Caco-2 (cell line): ENCODE data around the gene ITFG2. TPM values are rescaled to one million over a fixed set of nuclear protein-coding genes. Genes with fewer than 3 reads are reported as not detected.

ENCODE experiments used
- BruUV-seq: library from RNA; stranded (reverse); fragments of 400-500 nt; replicated peaks from 2 replicates; lab custom pipeline; 2021; lab: Mats Ljungman, UMichigan
- CTCF ChIA-PET: fragments of 300-600 bp; sonication (Branson Sonifier 250); formaldehyde crosslinking; loops from one replicate; lab custom pipeline; 2022; ENCODE audit warnings: antibody characterized with exemption; lab: Charles Lee
- POLR2A ChIA-PET: fragments of 300-600 bp; sonication (Branson Sonifier 250); formaldehyde crosslinking; loops from one replicate; lab custom pipeline; 2022; ENCODE audit warnings: antibody characterized with exemption; lab: Charles Lee
- DNase-seq, 2 experiments: peaks; one replicate each; pipeline versions ENCODE4 v3.0.0 to v3.0.0-alpha.2; 2020 to 2022
- H3K27me3 ChIP-seq: replicated peaks from 2 replicates; pipeline ENCODE4 v1.6.0; 2011; ENCODE audit warnings: low read length; ENCODE audit not compliant: control insufficient read depth, insufficient read depth
- H3K36me3 ChIP-seq: 2 replicates; pipeline ENCODE4 v1.5.1; 2011; ENCODE audit warnings: low read length; ENCODE audit not compliant: control insufficient read depth, insufficient read depth
- H3K4me1 ChIP-seq: fragments of 250-450 bp; sonication (Bioruptor Pico); 2 replicates; pipeline ENCODE4 v1.5.1; 2020; ENCODE audit warnings: mild to moderate bottlenecking
- H3K4me3 ChIP-seq: 2 replicates; pipeline ENCODE4 v1.5.1; 2011; ENCODE audit warnings: low read depth, mild to moderate bottlenecking, control low read depth, low read length
- H3K9me3 ChIP-seq: fragments of 250-450 bp; sonication (Bioruptor Pico); 2 replicates; pipeline ENCODE4 v1.5.1; 2020; ENCODE audit warnings: mild to moderate bottlenecking, moderate library complexity
- H3K27ac Mint-ChIP-seq: one replicate; pipeline ENCODE4 v1.8.0; 2022; ENCODE audit warnings: mixed read lengths; ENCODE audit not compliant: unreplicated experiment
- H3K27me3 Mint-ChIP-seq: one replicate; pipeline ENCODE4 v1.8.0; 2022; ENCODE audit warnings: mixed read lengths; ENCODE audit not compliant: insufficient read depth, unreplicated experiment
- H3K36me3 Mint-ChIP-seq: one replicate; pipeline ENCODE4 v1.8.0; 2022; ENCODE audit warnings: mild to moderate bottlenecking, mixed read lengths; ENCODE audit not compliant: insufficient read depth, unreplicated experiment
- H3K4me1 Mint-ChIP-seq: one replicate; pipeline ENCODE4 v1.8.0; 2022; ENCODE audit warnings: low read depth, mixed read lengths; ENCODE audit not compliant: unreplicated experiment
- H3K4me3 Mint-ChIP-seq: one replicate; pipeline ENCODE4 v1.8.0; 2022; ENCODE audit warnings: mild to moderate bottlenecking, moderate library complexity, mixed read lengths; ENCODE audit not compliant: unreplicated experiment
- H3K9me3 Mint-ChIP-seq: one replicate; pipeline ENCODE4 v1.8.0; 2022; ENCODE audit warnings: mixed read lengths; ENCODE audit not compliant: unreplicated experiment
- intact Hi-C: fragments of 100-400 bp; cut with micrococcal nuclease; formaldehyde crosslinking; loops from one replicate; pipeline ENCODE4 v1.10.0; 2022; ENCODE audit not compliant: unreplicated experiment
- total RNA-seq: library from RNA; stranded (reverse); gene quantifications from 2 replicates; pipeline ENCODE4 v1.2.3, GENCODE V29; 2022
- TF ChIP-seq, protein P1 (sequence below), 2 experiments: fragments of 200-600 bp in 1 of 2; IDR thresholded peaks; 1 replicate in 1 of 2; 2 replicates in 1 of 2; pipeline versions ENCODE4 v1.5.1 to v1.8.0; 2011 to 2022; ENCODE audit warnings: antibody characterized with exemption in 1 of 2, control low read depth in 1 of 2, inconsistent platforms in 1 of 2, low read depth in 1 of 2, low read length in 1 of 2, mild to moderate bottlenecking in 1 of 2, moderate library complexity in 1 of 2; ENCODE audit not compliant: insufficient read depth in 1 of 2, severe bottlenecking in 1 of 2, unreplicated experiment in 1 of 2

Gene ITFG2
- total RNA-seq, 1 experiment from 2014 or later = 52.6 TPM

DNA sequence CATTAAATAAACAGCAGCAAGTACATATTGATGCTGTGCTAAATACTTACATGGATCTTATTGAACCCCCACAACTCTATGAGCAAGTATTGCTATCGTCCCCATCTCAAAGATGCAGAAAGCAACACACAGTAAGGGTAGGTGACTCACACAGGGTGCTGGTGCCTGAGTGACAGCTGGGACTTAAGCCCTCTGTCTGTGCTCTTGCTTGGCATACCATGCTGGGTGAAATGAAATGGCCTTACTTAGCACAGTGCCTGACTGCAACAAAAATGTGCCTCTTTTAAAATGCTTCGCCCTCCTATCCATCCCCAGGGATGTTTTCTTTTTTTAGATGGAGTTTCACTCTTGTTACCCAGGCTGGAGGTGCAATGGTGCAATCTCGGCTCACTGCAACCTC lies 43.6 kb downstream of the ITFG2 start:
- H3K4me3 ChIP-seq = no peak overlapping the region
- Mint-ChIP-seq H3K27me3 (no peaks in the 10 kb centered on the region), H3K27ac (no peak overlapping the region), H3K36me3 (peaks cover 59% of the 10 kb centered on the region), H3K9me3 (no peaks in the 10 kb centered on the region), H3K4me3 (no peak overlapping the region), H3K4me1 (peaks cover 22% of the 10 kb centered on the region)
- intact Hi-C loops = no loop called here
- BruUV-seq = no TSS peak
- TF ChIP-seq, protein P1, sequence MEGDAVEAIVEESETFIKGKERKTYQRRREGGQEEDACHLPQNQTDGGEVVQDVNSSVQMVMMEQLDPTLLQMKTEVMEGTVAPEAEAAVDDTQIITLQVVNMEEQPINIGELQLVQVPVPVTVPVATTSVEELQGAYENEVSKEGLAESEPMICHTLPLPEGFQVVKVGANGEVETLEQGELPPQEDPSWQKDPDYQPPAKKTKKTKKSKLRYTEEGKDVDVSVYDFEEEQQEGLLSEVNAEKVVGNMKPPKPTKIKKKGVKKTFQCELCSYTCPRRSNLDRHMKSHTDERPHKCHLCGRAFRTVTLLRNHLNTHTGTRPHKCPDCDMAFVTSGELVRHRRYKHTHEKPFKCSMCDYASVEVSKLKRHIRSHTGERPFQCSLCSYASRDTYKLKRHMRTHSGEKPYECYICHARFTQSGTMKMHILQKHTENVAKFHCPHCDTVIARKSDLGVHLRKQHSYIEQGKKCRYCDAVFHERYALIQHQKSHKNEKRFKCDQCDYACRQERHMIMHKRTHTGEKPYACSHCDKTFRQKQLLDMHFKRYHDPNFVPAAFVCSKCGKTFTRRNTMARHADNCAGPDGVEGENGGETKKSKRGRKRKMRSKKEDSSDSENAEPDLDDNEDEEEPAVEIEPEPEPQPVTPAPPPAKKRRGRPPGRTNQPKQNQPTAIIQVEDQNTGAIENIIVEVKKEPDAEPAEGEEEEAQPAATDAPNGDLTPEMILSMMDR (IDR thresholded peaks at IDR 0.05; ENCODE audit: insufficient read depth in 1 of 2, low read depth in 1 of 2, low read length in 1 of 2, severe bottlenecking in 1 of 2, unreplicated experiment in 1 of 2) = no peak
- no peaks in the 10 kb centered on the region; the same call in 1 of the 2 replicates for H3K36me3 ChIP-seq
- H3K27me3 ChIP-seq = no peaks in the 10 kb centered on the region
- no peaks in the 10 kb centered on the region for H3K9me3 ChIP-seq
- peaks cover 10% of the 10 kb centered on the region for H3K4me1 ChIP-seq
- ChIA-PET CTCF (interaction anchor here (0.6 to 1.2 kb wide), 2 partner anchors 11 to 29 kb away, joined by 3 to 5 read pairs; no protein-coding TSS in a partner anchor), POLR2A (no interaction called here)
- DNase-seq = no peak

DNA sequence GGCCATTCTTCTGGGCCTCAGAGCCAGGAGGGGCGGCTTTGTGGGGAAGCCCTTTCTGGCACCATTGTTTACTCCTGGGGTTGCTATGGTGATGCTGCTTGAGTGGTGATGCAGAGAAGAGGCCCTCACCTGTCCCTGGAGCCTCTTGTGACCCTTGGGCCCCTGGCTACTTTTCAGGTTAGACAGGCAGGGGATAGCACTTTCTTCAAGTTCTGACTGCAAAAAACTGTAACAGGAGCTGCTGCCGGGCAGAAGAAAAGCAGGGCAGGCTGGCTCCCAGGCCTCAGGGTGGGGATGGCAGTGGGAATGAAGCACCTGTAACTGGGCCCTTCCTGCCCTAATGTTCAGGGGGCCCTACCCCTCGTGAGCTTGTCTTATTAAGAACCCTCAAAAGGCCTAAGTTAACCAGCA lies 44.6 kb downstream of the ITFG2 start, which contains the start of gene TEX52:
Gene TEX52 (minus strand): TSS at position 19 of the 411 bp plus-strand sequence. CDS start 13 bp downstream, at position 6.
- Mint-ChIP-seq H3K27me3 (no peaks in the 10 kb centered on the region), H3K36me3 (peaks cover 69% of the 10 kb centered on the region), H3K9me3 (no peaks in the 10 kb centered on the region), H3K4me3 (no peak within 1 kb of the TSS), H3K27ac (peak within 1 kb of the TSS; percentile 58), H3K4me1 (peaks cover 22% of the 10 kb centered on the region)
- Histone ChIP-seq H3K9me3 (no peaks in the 10 kb centered on the region), H3K4me1 (peaks cover 10% of the 10 kb centered on the region), H3K36me3 (no peaks in the 10 kb centered on the region; the same call in 1 of the 2 replicates), H3K4me3 (no peak within 1 kb of the TSS), H3K27me3 (no peaks in the 10 kb centered on the region)
- intact Hi-C loops = no loop called here
- TF ChIP-seq, protein P1 (IDR thresholded peaks at IDR 0.05; ENCODE audit: insufficient read depth in 1 of 2, low read depth in 1 of 2, low read length in 1 of 2, severe bottlenecking in 1 of 2, unreplicated experiment in 1 of 2) = no peak
- POLR2A ChIA-PET = interaction anchor here (0.6 to 1.1 kb wide), 4 partner anchors 14 to 62 kb away, joined by 3 to 8 read pairs (median 4); partner anchors contain the start of genes FKBP4, FOXM1, RHNO1 and TULP3
- no TSS peak for BruUV-seq
- CTCF ChIA-PET = interaction anchor here (0.6 to 1.2 kb wide), 3 partner anchors 12 to 180 kb away, joined by 3 to 5 read pairs (median 3); no protein-coding TSS in a partner anchor
- DNase-seq = peak; percentile 83 to 88

DNA sequence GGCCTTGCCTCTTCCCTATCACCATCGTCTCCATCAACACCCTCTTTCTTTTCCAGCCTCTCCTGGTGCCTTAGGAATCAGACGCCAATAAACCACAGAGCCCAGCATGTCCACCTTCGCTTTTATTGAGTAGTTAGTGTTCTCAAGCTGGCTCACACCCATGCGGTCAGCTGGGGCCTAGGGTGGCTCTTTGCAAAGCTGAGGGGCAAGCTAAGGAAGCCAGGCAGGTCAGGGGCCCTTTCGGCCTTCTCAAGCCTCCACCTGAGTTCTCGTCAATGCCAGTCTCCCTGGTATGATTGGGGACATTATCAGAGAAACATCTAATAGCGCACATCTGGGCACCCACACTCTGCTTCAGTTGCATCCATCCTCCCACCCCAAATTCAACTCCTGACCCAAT lies 45.1 kb downstream of the ITFG2 start:
- Histone ChIP-seq H3K4me1 (peaks cover 10% of the 10 kb centered on the region), H3K27me3 (no peaks in the 10 kb centered on the region), H3K9me3 (no peaks in the 10 kb centered on the region), H3K36me3 (no peaks in the 10 kb centered on the region; the same call in 1 of the 2 replicates), H3K4me3 (no peak overlapping the region)
- TF ChIP-seq, protein P1 (IDR thresholded peaks at IDR 0.05; ENCODE audit: insufficient read depth in 1 of 2, low read depth in 1 of 2, low read length in 1 of 2, severe bottlenecking in 1 of 2, unreplicated experiment in 1 of 2) = no peak
- intact Hi-C loops = no loop called here
- H3K27me3 Mint-ChIP-seq = no peaks in the 10 kb centered on the region
- POLR2A ChIA-PET = interaction anchor here (0.5 to 1.1 kb wide), 5 partner anchors 8 to 63 kb away, joined by 3 to 8 read pairs (median 6); partner anchors contain the start of genes FKBP4, FOXM1, RHNO1 and TULP3
- CTCF ChIA-PET = interaction anchor here (0.6 to 1.1 kb wide), 2 partner anchors 87 to 180 kb away, joined by 3 to 5 read pairs; no protein-coding TSS in a partner anchor
- no TSS peak for BruUV-seq
- DNase-seq = no peak
- no peak overlapping the region for H3K4me3 Mint-ChIP-seq
- peaks cover 22% of the 10 kb centered on the region for H3K4me1 Mint-ChIP-seq
- no peaks in the 10 kb centered on the region for H3K9me3 Mint-ChIP-seq
- peaks cover 73% of the 10 kb centered on the region for H3K36me3 Mint-ChIP-seq
- peak overlapping the region; percentile 58 for H3K27ac Mint-ChIP-seq
